Measurements from ENCODE around the gene UTP4.

GRCh38 chr16:69204172-69204571 is 71.7 kb downstream of the UTP4 start:
- TF ChIP-seq CTCF (IDR thresholded peaks at IDR 0.05 in 8 of 11, conservative IDR thresholded peaks at IDR 0.05 in 3 of 11) (no peak), POLR2A (IDR thresholded peaks at IDR 0.05) (no peak)
